ENCODE results near the gene NEB.

- TF ChIP-seq, protein P1, sequence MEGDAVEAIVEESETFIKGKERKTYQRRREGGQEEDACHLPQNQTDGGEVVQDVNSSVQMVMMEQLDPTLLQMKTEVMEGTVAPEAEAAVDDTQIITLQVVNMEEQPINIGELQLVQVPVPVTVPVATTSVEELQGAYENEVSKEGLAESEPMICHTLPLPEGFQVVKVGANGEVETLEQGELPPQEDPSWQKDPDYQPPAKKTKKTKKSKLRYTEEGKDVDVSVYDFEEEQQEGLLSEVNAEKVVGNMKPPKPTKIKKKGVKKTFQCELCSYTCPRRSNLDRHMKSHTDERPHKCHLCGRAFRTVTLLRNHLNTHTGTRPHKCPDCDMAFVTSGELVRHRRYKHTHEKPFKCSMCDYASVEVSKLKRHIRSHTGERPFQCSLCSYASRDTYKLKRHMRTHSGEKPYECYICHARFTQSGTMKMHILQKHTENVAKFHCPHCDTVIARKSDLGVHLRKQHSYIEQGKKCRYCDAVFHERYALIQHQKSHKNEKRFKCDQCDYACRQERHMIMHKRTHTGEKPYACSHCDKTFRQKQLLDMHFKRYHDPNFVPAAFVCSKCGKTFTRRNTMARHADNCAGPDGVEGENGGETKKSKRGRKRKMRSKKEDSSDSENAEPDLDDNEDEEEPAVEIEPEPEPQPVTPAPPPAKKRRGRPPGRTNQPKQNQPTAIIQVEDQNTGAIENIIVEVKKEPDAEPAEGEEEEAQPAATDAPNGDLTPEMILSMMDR (IDR thresholded peaks at IDR 0.05): no peak
- TF ChIP-seq POLR2A (IDR thresholded peaks at IDR 0.05): no peak
Measured at GRCh38 chr2:151616760-151617339, 117.4 kb downstream of the NEB start.
